ENCODE data around the gene TOMM40L.

TOMM40L gene

DNA sequence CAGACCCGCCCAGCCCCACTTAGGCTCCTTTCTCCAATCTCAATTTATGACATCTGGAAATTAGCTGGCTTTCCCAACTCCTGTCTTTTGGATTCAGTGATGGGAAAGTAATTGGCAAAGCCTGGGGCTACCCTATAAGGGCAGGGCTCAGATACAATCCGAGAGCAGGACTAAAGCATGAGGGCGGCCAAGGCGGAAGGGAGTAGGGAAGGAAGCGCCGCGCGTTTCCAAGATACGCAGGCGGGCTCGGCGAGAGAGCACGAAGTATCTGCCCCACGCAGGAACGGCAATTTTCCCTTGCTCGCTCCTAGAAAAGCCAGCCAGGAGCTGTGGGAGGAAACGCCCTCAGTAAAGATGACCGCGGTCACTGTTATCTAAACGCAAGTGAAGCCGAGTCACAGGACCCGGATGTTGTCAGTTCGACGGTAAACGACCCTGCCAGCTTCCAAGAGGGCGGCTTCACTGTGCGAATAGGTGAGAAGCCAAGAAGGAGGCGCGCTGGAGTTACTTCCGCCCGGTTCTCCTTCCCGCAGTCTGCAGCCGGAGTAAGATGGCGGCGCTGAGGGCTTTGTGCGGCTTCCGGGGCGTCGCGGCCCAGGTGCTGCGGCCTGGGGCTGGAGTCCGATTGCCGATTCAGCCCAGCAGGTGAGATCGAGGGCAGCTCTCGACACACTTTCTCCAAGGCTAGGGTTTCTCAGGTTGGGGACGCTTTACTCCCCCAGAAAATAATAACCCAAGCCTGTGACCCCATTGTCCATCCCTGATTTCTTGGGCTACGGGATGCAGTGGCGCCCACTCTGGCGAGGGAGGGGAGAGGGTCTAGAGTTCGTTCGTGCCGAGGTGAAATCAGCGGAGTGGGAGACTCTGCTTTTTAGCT, 23.8 kb upstream of the TOMM40L start, which contains the start of gene NDUFS2:
Gene NDUFS2 (plus strand): TSS at position 532 of the 877 bp plus-strand sequence. CDS start 19 bp downstream, at position 551.
- peak; percentile 99 for DNase-seq (ENCODE audit: low read depth)
- TF ChIP-seq, protein P1, sequence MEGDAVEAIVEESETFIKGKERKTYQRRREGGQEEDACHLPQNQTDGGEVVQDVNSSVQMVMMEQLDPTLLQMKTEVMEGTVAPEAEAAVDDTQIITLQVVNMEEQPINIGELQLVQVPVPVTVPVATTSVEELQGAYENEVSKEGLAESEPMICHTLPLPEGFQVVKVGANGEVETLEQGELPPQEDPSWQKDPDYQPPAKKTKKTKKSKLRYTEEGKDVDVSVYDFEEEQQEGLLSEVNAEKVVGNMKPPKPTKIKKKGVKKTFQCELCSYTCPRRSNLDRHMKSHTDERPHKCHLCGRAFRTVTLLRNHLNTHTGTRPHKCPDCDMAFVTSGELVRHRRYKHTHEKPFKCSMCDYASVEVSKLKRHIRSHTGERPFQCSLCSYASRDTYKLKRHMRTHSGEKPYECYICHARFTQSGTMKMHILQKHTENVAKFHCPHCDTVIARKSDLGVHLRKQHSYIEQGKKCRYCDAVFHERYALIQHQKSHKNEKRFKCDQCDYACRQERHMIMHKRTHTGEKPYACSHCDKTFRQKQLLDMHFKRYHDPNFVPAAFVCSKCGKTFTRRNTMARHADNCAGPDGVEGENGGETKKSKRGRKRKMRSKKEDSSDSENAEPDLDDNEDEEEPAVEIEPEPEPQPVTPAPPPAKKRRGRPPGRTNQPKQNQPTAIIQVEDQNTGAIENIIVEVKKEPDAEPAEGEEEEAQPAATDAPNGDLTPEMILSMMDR (IDR thresholded peaks at IDR 0.05; ENCODE audit: control insufficient read depth, extremely low read depth, insufficient read depth) = peak; percentile 33; the same call in 1 of the 2 replicates
- peak within 1 kb of the TSS; percentile 86 for H3K4me3 ChIP-seq (ENCODE audit: low read depth, low read length)

GRCh38 chr1:161206411-161207140, 19.3 kb upstream of the TOMM40L start:
- H3K4me3 ChIP-seq (ENCODE audit: low read depth, low read length) = no peak overlapping the region
- TF ChIP-seq, protein P1 (IDR thresholded peaks at IDR 0.05; ENCODE audit: control insufficient read depth, extremely low read depth, insufficient read depth) = no peak
- DNase-seq (ENCODE audit: low read depth) = no peak

GRCh38 chr1:161207173-161207572, 18.7 kb upstream of the TOMM40L start:
- TF ChIP-seq, protein P1 (IDR thresholded peaks at IDR 0.05; ENCODE audit: control insufficient read depth, extremely low read depth, insufficient read depth) = no peak
- DNase-seq (ENCODE audit: low read depth) = no peak
- H3K4me3 ChIP-seq (ENCODE audit: low read depth, low read length) = no peak overlapping the region

DNA sequence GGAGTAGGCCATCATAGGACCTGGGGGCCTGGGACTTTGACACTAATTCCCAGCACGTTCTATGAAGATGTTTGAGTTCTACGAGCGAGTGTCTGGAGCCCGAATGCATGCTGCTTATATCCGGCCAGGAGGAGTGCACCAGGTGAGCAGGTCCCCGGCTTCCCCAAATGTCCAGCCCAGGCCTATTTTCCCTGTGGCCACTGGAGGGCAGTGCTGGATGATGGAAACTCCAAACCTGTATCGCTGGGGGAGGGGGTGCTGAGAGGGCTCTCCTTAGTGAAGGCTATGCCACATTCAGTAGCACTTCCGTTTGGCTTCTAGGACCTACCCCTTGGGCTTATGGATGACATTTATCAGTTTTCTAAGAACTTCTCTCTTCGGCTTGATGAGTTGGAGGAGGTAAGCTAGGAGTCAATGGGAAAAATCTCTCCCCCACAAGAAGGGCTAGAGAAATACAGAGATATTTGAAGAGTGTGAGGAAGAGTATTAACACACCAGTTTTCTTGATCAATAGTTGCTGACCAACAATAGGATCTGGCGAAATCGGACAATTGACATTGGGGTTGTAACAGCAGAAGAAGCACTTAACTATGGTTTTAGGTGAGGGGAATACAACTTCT, 16.0 kb upstream of the TOMM40L start:
- peak; percentile 42 for DNase-seq (ENCODE audit: low read depth)
- TF ChIP-seq, protein P1 (IDR thresholded peaks at IDR 0.05; ENCODE audit: control insufficient read depth, extremely low read depth, insufficient read depth) = peak; percentile 93
- no peak overlapping the region for H3K4me3 ChIP-seq (ENCODE audit: low read depth, low read length)

- DNase-seq (ENCODE audit: low read depth) = no peak
- TF ChIP-seq, protein P1 (IDR thresholded peaks at IDR 0.05; ENCODE audit: control insufficient read depth, extremely low read depth, insufficient read depth) = no peak
- H3K4me3 ChIP-seq (ENCODE audit: low read depth, low read length) = no peak overlapping the region
Measured at GRCh38 chr1:161214369-161214768, 11.5 kb upstream of the TOMM40L start.

DNA sequence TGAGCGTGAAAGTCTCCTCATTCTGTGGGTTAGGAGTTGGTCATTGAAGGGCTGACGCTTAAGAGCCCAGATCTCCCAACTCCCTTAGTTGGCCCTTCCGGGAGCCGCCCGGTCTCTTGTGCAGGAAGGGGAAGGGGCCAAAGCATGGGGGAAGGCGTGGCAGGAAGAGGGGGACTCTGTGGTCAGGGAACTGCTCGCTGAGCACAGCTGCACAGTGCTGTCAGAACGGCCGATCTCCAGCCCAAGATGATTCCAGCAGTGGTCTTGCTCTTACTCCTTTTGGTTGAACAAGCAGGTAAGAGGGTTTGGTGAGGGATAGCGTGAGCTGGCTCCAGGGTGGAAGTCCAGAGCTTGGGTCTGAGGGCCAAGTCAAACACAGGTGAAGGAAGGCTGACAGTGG, 10.8 kb upstream of the TOMM40L start, which contains the start of gene FCER1G:
Gene FCER1G (plus strand): TSS at position 220 of the 400 bp plus-strand sequence. CDS start 27 bp downstream, at position 247.
- TF ChIP-seq, protein P1 (IDR thresholded peaks at IDR 0.05; ENCODE audit: control insufficient read depth, extremely low read depth, insufficient read depth) = no peak
- DNase-seq (ENCODE audit: low read depth) = no peak
- no peak within 1 kb of the TSS for H3K4me3 ChIP-seq (ENCODE audit: low read depth, low read length)
